Measurements from ENCODE around the gene OR1L4.

GRCh38 chr9:122742003-122742402 lies 18.2 kb downstream of the OR1L4 start, which contains the start of gene OR1L6:
- no peak for TF ChIP-seq CTCF (IDR thresholded peaks at IDR 0.05; ENCODE audit: poor library complexity)
- no peak for TF ChIP-seq EZH2phosphoT487 (IDR thresholded peaks at IDR 0.05; ENCODE audit: low read depth, severe bottlenecking, unreplicated experiment)
- no peak for TF ChIP-seq EZH2 (IDR thresholded peaks at IDR 0.05; ENCODE audit: borderline replicate concordance)
